Neural crest cell (in vitro differentiated cells): ENCODE data around the gene IDH1. TPM values are rescaled to one million over a fixed set of nuclear protein-coding genes. Genes with fewer than 3 reads are reported as not detected.
A peak's percentile ranks its signal among the peaks of the same experiment; 100 is the strongest.

Experiments used
- DNase-seq: peaks from one replicate; pipeline ENCODE4 v3.0.0; 2021; ENCODE audit warnings: low read depth, mixed read lengths, low spot score
- H3K27ac Mint-ChIP-seq: one replicate; pipeline ENCODE4 v1.8.0; 2021; ENCODE audit warnings: mild to moderate bottlenecking, mixed read lengths; ENCODE audit not compliant: unreplicated experiment
- H3K27me3 Mint-ChIP-seq: 2 replicates; pipeline ENCODE4 v1.8.0; 2021; ENCODE audit warnings: low read depth, mild to moderate bottlenecking, mixed read lengths
- H3K36me3 Mint-ChIP-seq: 2 replicates; pipeline ENCODE4 v1.8.0; 2021; ENCODE audit warnings: low read depth, mild to moderate bottlenecking, mixed read lengths
- H3K4me1 Mint-ChIP-seq: 2 replicates; pipeline ENCODE4 v1.8.0; 2021; ENCODE audit warnings: mixed read lengths
- H3K4me3 Mint-ChIP-seq: one replicate; pipeline ENCODE4 v1.8.0; 2021; ENCODE audit warnings: mild to moderate bottlenecking, mixed read lengths
- H3K9me3 Mint-ChIP-seq: 2 replicates; pipeline ENCODE4 v1.8.0; 2021; ENCODE audit warnings: mixed read lengths
- CTCF ChIP-seq: fragments of 200-600 bp; sonication (generic); conservative IDR thresholded peaks from 2 replicates; pipeline ENCODE4 v1.5.0; 2021; ENCODE audit warnings: antibody characterized with exemption, mild to moderate bottlenecking
- total RNA-seq: library from RNA; stranded (reverse); gene quantifications from 2 replicates; pipeline ENCODE4 v1.2.1, GENCODE V29; 2021

Gene IDH1
- total RNA-seq, 1 donor from 2014 or later: 280 TPM

GRCh38 chr2:208295834-208296233 is 41.0 kb upstream of the IDH1 start:
- Mint-ChIP-seq H3K36me3 (peaks cover 31% of the 10 kb centered on the region), H3K4me1 (no peaks in the 10 kb centered on the region), H3K9me3 (peaks cover 2% of the 10 kb centered on the region), H3K27ac (no peak overlapping the region), H3K4me3 (no peak overlapping the region), H3K27me3 (no peaks in the 10 kb centered on the region)
- DNase-seq: no peak
- no peak for TF ChIP-seq CTCF

GRCh38 chr2:208294482-208295024 is 39.7 kb upstream of the IDH1 start:
- peaks cover 38% of the 10 kb centered on the region for H3K36me3 Mint-ChIP-seq
- no peak for TF ChIP-seq CTCF
- no peak for DNase-seq
- H3K9me3 Mint-ChIP-seq: peaks cover 9% of the 10 kb centered on the region
- H3K4me3 Mint-ChIP-seq: no peak overlapping the region
- H3K4me1 Mint-ChIP-seq: no peaks in the 10 kb centered on the region
- no peaks in the 10 kb centered on the region for H3K27me3 Mint-ChIP-seq
- peak overlapping the region; percentile 70 for H3K27ac Mint-ChIP-seq

GRCh38 chr2:208285853-208286252 is 31.0 kb upstream of the IDH1 start:
- Mint-ChIP-seq H3K27me3 (no peaks in the 10 kb centered on the region), H3K4me1 (no peaks in the 10 kb centered on the region), H3K9me3 (peaks cover 8% of the 10 kb centered on the region), H3K4me3 (no peak overlapping the region), H3K36me3 (peaks cover 32% of the 10 kb centered on the region), H3K27ac (no peak overlapping the region)
- TF ChIP-seq CTCF: no peak
- DNase-seq: no peak

GRCh38 chr2:208280933-208281332 is 26.1 kb upstream of the IDH1 start:
- Mint-ChIP-seq H3K4me3 (no peak overlapping the region), H3K27ac (no peak overlapping the region), H3K4me1 (no peaks in the 10 kb centered on the region), H3K9me3 (peaks cover 3% of the 10 kb centered on the region), H3K27me3 (no peaks in the 10 kb centered on the region), H3K36me3 (peaks cover 42% of the 10 kb centered on the region)
- no peak for DNase-seq
- TF ChIP-seq CTCF: no peak

- Mint-ChIP-seq H3K36me3 (peaks cover 37% of the 10 kb centered on the region), H3K27ac (no peak overlapping the region), H3K9me3 (peaks cover 3% of the 10 kb centered on the region), H3K27me3 (no peaks in the 10 kb centered on the region), H3K4me1 (no peaks in the 10 kb centered on the region), H3K4me3 (no peak overlapping the region)
- no peak for TF ChIP-seq CTCF
- no peak for DNase-seq
These were observed 25.4 kb upstream of the IDH1 start for GRCh38 chr2:208280234-208280633.
